GM19463 (cell line): ENCODE results near the gene FKBP1B.
A peak's percentile ranks its signal among the peaks of the same experiment; 100 is the strongest.
"Not testable (repeated sequence)": the region's sequence is repeated elsewhere in the genome, so short reads cannot be mapped to it uniquely, and the experiment has no call there.

Source experiments
- ATAC-seq: cut with Tn5 transposase; IDR thresholded peaks from one replicate; pipeline ENCODE4 v1.9.1; 2021; ENCODE audit warnings: mild to moderate bottlenecking, moderate library complexity; ENCODE audit not compliant: unreplicated experiment

The FKBP1B gene

GRCh38 chr2:24022324-24022974 is 27.1 kb upstream of the FKBP1B start:
- ATAC-seq: no peak

- no peak for ATAC-seq
These were observed 26.5 kb upstream of the FKBP1B start for GRCh38 chr2:24022975-24023575.

GRCh38 chr2:24024018-24024417 is 25.5 kb upstream of the FKBP1B start:
- ATAC-seq: no peak

GRCh38 chr2:24024996-24025663 is 24.4 kb upstream of the FKBP1B start:
- ATAC-seq: no peak

GRCh38 chr2:24026233-24026632 is 23.3 kb upstream of the FKBP1B start:
- ATAC-seq: no peak

- ATAC-seq: no peak
These were observed 10.6 kb upstream of the FKBP1B start for GRCh38 chr2:24038786-24039499.

- ATAC-seq: no peak
These were observed 9.0 kb upstream of the FKBP1B start for GRCh38 chr2:24040511-24040910.

- ATAC-seq: not testable (repeated sequence)
These were observed 6.4 kb upstream of the FKBP1B start for GRCh38 chr2:24043133-24043532.

GRCh38 chr2:24045511-24046508 is 3.7 kb upstream of the FKBP1B start:
- ATAC-seq: no peak

- ATAC-seq: no peak
These were observed 3.0 kb upstream of the FKBP1B start for GRCh38 chr2:24046599-24046929.

- peak; percentile 97 for ATAC-seq
These were observed 2.4 kb upstream of the FKBP1B start, which contains the start of gene WDCP for GRCh38 chr2:24046930-24047702. TSS of gene WDCP (minus strand) at chr2:24047391. CDS start at chr2:24039494, 7,897 bp downstream.

GRCh38 chr2:24047703-24048033 is 1.9 kb upstream of the FKBP1B start:
- ATAC-seq: no peak

GRCh38 chr2:24048769-24049484 is 614 bp upstream of the FKBP1B start:
- no peak for ATAC-seq

- no peak for ATAC-seq
These were observed 769 bp downstream of the FKBP1B start for GRCh38 chr2:24050041-24050979.

GRCh38 chr2:24051833-24052232 is 2.3 kb downstream of the FKBP1B start:
- ATAC-seq: no peak

GRCh38 chr2:24052951-24053350 is 3.4 kb downstream of the FKBP1B start:
- no peak for ATAC-seq

GRCh38 chr2:24054366-24055010 is 4.9 kb downstream of the FKBP1B start:
- ATAC-seq: no peak

GRCh38 chr2:24055750-24056149 is 6.2 kb downstream of the FKBP1B start:
- ATAC-seq: no peak
